Measurements from ENCODE around the gene SNAP25. TPM values are rescaled to one million over a fixed set of nuclear protein-coding genes. Genes with fewer than 3 reads are reported as not detected.

SNAP25 gene
- total and polyA plus RNA-seq, 9 of the 15 experiments (the other 6 are each of a cell fraction or from before 2014, with no cell fraction given) = 0.07 TPM; not detected in 8

DNA sequence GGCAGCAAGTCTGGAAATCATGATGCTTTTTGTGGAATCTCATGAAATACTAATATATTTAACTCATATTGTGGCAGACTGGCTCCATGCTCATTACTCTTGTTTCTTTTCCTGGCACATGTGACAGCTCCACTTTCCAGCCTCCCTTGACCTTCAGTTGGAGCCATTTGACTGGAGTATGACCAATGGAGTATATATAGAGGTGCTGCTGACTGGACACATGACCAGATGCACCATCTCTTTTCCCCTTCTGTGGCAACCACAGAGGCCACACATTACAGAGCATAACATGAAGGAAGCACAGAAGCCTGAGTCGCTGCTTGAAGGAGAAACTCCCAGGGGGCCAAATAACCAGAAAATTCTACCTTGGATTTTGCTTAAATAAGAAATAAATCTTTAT, 138.0 kb downstream of the SNAP25 start:
- BruUV-seq (replicated peaks) = no TSS peak
- TF ChIP-seq TAL1 (IDR thresholded peaks at IDR 0.05) (no peak), ESRRA (IDR thresholded peaks at IDR 0.05; ENCODE audit: borderline replicate concordance, low read depth) (no peak), KDM2B (CRISPR knock-in tag; IDR thresholded peaks at IDR 0.05) (no peak), SAFB2 (IDR thresholded peaks at IDR 0.05; ENCODE audit: borderline replicate concordance, low read depth, low read length, severe bottlenecking) (no peak), NFYB (IDR thresholded peaks at IDR 0.05; ENCODE audit: extremely low read depth, insufficient read length) (no peak), POLR2A (conservative IDR thresholded peaks at IDR 0.05) (no peak), MTF1 (CRISPR knock-in tag; IDR thresholded peaks at IDR 0.05; ENCODE audit: borderline replicate concordance) (no peak), CBX5 (IDR thresholded peaks at IDR 0.05; ENCODE audit: borderline replicate concordance, low read depth) (no peak), KLF16 (IDR thresholded peaks at IDR 0.05) (no peak), NR4A1 (CRISPR knock-in tag; IDR thresholded peaks at IDR 0.05) (no peak), NR4A1 (tag; IDR thresholded peaks at IDR 0.05) (no peak), CBX8 (IDR thresholded peaks at IDR 0.05; ENCODE audit: borderline replicate concordance, extremely low read depth, low read depth, low read length, poor library complexity, severe bottlenecking) (no peak), CBFA2T2 (conservative IDR thresholded peaks at IDR 0.05) (no peak)
- TF ChIP-seq, protein P1, sequence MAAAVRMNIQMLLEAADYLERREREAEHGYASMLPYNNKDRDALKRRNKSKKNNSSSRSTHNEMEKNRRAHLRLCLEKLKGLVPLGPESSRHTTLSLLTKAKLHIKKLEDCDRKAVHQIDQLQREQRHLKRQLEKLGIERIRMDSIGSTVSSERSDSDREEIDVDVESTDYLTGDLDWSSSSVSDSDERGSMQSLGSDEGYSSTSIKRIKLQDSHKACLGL (CRISPR knock-in tag; IDR thresholded peaks at IDR 0.05; ENCODE audit: borderline replicate concordance, poor library complexity, severe bottlenecking) = no peak
- TF ChIP-seq, protein P2, sequence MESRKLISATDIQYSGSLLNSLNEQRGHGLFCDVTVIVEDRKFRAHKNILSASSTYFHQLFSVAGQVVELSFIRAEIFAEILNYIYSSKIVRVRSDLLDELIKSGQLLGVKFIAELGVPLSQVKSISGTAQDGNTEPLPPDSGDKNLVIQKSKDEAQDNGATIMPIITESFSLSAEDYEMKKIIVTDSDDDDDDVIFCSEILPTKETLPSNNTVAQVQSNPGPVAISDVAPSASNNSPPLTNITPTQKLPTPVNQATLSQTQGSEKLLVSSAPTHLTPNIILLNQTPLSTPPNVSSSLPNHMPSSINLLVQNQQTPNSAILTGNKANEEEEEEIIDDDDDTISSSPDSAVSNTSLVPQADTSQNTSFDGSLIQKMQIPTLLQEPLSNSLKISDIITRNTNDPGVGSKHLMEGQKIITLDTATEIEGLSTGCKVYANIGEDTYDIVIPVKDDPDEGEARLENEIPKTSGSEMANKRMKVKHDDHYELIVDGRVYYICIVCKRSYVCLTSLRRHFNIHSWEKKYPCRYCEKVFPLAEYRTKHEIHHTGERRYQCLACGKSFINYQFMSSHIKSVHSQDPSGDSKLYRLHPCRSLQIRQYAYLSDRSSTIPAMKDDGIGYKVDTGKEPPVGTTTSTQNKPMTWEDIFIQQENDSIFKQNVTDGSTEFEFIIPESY (CRISPR knock-in tag; IDR thresholded peaks at IDR 0.05) = no peak
- TF ChIP-seq, protein P3, sequence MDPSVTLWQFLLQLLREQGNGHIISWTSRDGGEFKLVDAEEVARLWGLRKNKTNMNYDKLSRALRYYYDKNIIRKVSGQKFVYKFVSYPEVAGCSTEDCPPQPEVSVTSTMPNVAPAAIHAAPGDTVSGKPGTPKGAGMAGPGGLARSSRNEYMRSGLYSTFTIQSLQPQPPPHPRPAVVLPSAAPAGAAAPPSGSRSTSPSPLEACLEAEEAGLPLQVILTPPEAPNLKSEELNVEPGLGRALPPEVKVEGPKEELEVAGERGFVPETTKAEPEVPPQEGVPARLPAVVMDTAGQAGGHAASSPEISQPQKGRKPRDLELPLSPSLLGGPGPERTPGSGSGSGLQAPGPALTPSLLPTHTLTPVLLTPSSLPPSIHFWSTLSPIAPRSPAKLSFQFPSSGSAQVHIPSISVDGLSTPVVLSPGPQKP (CRISPR knock-in tag; IDR thresholded peaks at IDR 0.05) = no peak
- TF ChIP-seq, protein P4, sequence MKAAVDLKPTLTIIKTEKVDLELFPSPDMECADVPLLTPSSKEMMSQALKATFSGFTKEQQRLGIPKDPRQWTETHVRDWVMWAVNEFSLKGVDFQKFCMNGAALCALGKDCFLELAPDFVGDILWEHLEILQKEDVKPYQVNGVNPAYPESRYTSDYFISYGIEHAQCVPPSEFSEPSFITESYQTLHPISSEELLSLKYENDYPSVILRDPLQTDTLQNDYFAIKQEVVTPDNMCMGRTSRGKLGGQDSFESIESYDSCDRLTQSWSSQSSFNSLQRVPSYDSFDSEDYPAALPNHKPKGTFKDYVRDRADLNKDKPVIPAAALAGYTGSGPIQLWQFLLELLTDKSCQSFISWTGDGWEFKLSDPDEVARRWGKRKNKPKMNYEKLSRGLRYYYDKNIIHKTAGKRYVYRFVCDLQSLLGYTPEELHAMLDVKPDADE (conservative IDR thresholded peaks at IDR 0.05; ENCODE audit: control insufficient read depth, low read depth, low read length) = no peak
- TF ChIP-seq, protein P5, sequence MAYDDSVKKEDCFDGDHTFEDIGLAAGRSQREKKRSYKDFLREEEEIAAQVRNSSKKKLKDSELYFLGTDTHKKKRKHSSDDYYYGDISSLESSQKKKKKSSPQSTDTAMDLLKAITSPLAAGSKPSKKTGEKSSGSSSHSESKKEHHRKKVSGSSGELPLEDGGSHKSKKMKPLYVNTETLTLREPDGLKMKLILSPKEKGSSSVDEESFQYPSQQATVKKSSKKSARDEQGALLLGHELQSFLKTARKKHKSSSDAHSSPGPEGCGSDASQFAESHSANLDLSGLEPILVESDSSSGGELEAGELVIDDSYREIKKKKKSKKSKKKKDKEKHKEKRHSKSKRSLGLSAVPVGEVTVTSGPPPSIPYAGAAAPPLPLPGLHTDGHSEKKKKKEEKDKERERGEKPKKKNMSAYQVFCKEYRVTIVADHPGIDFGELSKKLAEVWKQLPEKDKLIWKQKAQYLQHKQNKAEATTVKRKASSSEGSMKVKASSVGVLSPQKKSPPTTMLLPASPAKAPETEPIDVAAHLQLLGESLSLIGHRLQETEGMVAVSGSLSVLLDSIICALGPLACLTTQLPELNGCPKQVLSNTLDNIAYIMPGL (CRISPR knock-in tag; IDR thresholded peaks at IDR 0.05) = no peak

More for the DNA sequence above, 138.0 kb downstream of the SNAP25 start:
- Histone ChIP-seq H3K27ac (ENCODE audit: extremely low read depth, low read depth, low read length) (no peak overlapping the region), H3K9me3 (replicated peaks; ENCODE audit: control insufficient read depth, insufficient read depth, low read depth, low read length) (no peaks in the 10 kb centered on the region), H3K4me1 (replicated peaks in 1 of 2; ENCODE audit: control insufficient read depth in 2 of 2, insufficient read depth in 2 of 2, low read length in 2 of 2) (no peaks in the 10 kb centered on the region), H3K9ac (ENCODE audit: insufficient read depth in 1 of 2, low read depth in 2 of 2, low read length in 2 of 2) (no peak overlapping the region), H2AFZ (ENCODE audit: low read depth, low read length) (no peak overlapping the region), H3K4me2 (ENCODE audit: insufficient read depth, low read length) (no peak overlapping the region), H4K20me1 (replicated peaks; ENCODE audit: control insufficient read depth, insufficient read depth, low read length) (no peaks in the 10 kb centered on the region), H3K4me3 (no peak overlapping the region), H3K36me3 (ENCODE audit: control insufficient read depth, insufficient read depth, low read length) (no peaks in the 10 kb centered on the region), H3K27me3 (ENCODE audit: control insufficient read depth in 2 of 2, insufficient read depth in 2 of 2, low read length in 2 of 2) (no peaks in the 10 kb centered on the region), H3K9me1 (ENCODE audit: control insufficient read depth, insufficient read depth, low read length) (no peaks in the 10 kb centered on the region), H3K79me2 (ENCODE audit: control insufficient read depth, insufficient read depth, low read length) (no peaks in the 10 kb centered on the region)
- WGBS (ENCODE audit: insufficient coverage, low coverage, missing lambda C conversion rate) = 0% methylated on average over 1 of the region's 1 CpG
- ChIA-PET POLR2A (no interaction called here), CTCF (ENCODE audit: low intra/inter-chr PET ratio) (no interaction called here)
- DNase-seq (ENCODE audit: extremely low read depth in 1 of 4, low spot score in 3 of 4) (no peak), ATAC-seq (no peak), FAIRE-seq (no peak)
- in situ Hi-C loops (cut with MboI) (no loop called here), intact Hi-C loops (cut with micrococcal nuclease) (no loop called here)
